K562 (cell line): ENCODE results near the gene ECI1. TPM values are rescaled to one million over a fixed set of nuclear protein-coding genes. Genes with fewer than 3 reads are reported as not detected.
A peak's percentile ranks its signal among the peaks of the same experiment; 100 is the strongest.

Experiments
- CAMTA2 ChIP-seq: fragments of 250-450 bp; sonication (Bioruptor Pico); conservative IDR thresholded peaks from 2 replicates; pipeline ENCODE4 v1.5.1; 2022
- CHCHD3 ChIP-seq: fragments of 250-450 bp; sonication (Bioruptor Pico); IDR thresholded peaks from 2 replicates; pipeline ENCODE4 v2.1.2; 2022; ENCODE audit warnings: mild to moderate bottlenecking
- GATAD2A ChIP-seq: fragments of 450-650 bp; IDR thresholded peaks from 2 replicates; pipeline ENCODE4 v1.6.1; 2017
- POLR2AphosphoS5 ChIP-seq: IDR thresholded peaks from 2 replicates; pipeline ENCODE4 v1.6.1; 2011; ENCODE audit warnings: mild to moderate bottlenecking, low read depth, low read length, moderate library complexity; ENCODE audit not compliant: control insufficient read depth, insufficient read depth
- RBM25 ChIP-seq: fragments of 200-400 bp; formaldehyde crosslinking; IDR thresholded peaks from 2 replicates; pipeline ENCODE4 v1.6.1; 2018; ENCODE audit warnings: low read length, low read depth, moderate library complexity; ENCODE audit not compliant: severe bottlenecking
- SIN3A ChIP-seq, 2 experiments: fragments of 150-350 bp in 1 of 2; IDR thresholded peaks; 2 replicates each; pipeline ENCODE4 v1.6.1; 2011 to 2016; ENCODE audit warnings: borderline replicate concordance in 2 of 2, low read depth in 2 of 2, low read length in 2 of 2, mild to moderate bottlenecking in 2 of 2, moderate library complexity in 2 of 2; ENCODE audit not compliant: control insufficient read depth in 1 of 2
- U2AF2 ChIP-seq: fragments of 200-400 bp; formaldehyde crosslinking; optimal IDR thresholded peaks from 2 replicates; pipeline ENCODE3; 2017; ENCODE audit warnings: low read depth, mild to moderate bottlenecking, low read length
- ZNF324 ChIP-seq: fragments of 250-450 bp; sonication (Bioruptor Pico); IDR thresholded peaks from 2 replicates; pipeline ENCODE4 v1.4.0; 2020; ENCODE audit warnings: mild to moderate bottlenecking
- ZNF41 ChIP-seq: fragments of 250-450 bp; sonication (Bioruptor Pico); conservative IDR thresholded peaks from 2 replicates; pipeline ENCODE4 v1.4.0; 2020; ENCODE audit warnings: mild to moderate bottlenecking
- ZNF589 ChIP-seq: fragments of 200-800 bp; sonication (Bioruptor generic); IDR thresholded peaks from 2 replicates; pipeline ENCODE4 v1.6.1; 2016; ENCODE audit warnings: low read depth, missing genetic modification characterization, missing compliant biosample characterization
- polyA plus RNA-seq, 8 experiments: library from polyadenylated mRNA; depleted of rRNA in 4 of 8; stranded (reverse) in 5 of 8; unstranded in 3 of 8; fragments of >200 nt; fragmentation: Nextera tagmentation in 2 of 8; fragmentation: Illumina TruSeq in 1 of 8; extraction: Ambion mirVana in 2 of 8; extraction: Trizol in 1 of 8; gene quantifications; 2 replicates each; pipeline versions ENCODE4 v1.2.1 to v1.2.3, GENCODE V29; 2011 to 2014; ENCODE audit warnings: inconsistent platforms in 1 of 8, missing spikeins in 1 of 8
- total RNA-seq, 7 experiments: library from RNA; depleted of rRNA in 6 of 7; stranded (reverse); fragments of >200 nt in 6 of 7; fragmentation: Illumina TruSeq in 2 of 7; extraction: Trizol in 2 of 7; gene quantifications; 2 replicates each; pipeline versions ENCODE4 v1.2.1 to v1.2.3, GENCODE V29; 2011 to 2021; ENCODE audit warnings: low replicate concordance in 1 of 7
- TF ChIP-seq, protein P1 (sequence below), 2 experiments: fragments of 150-350 bp in 1 of 2; IDR thresholded peaks; 2 replicates each; pipeline ENCODE4 v1.6.1; 2012 to 2016; ENCODE audit warnings: low read depth in 2 of 2, low read length in 2 of 2, mild to moderate bottlenecking in 1 of 2, moderate library complexity in 1 of 2
- TF ChIP-seq, protein P2 (sequence below), 3 experiments: fragments of 200-800 bp in 1 of 3; sonication (Bioruptor generic) in 1 of 3; sonication (generic) in 1 of 3; formaldehyde crosslinking in 1 of 3; IDR thresholded peaks; 2 replicates each; pipeline versions ENCODE4 v1.6.1 to v1.8.0; 2016 to 2022; ENCODE audit warnings: mild to moderate bottlenecking in 2 of 3, missing compliant biosample characterization in 2 of 3, missing genetic modification characterization in 2 of 3, missing genetic modification reagents in 1 of 3
- TF ChIP-seq, protein P3 (sequence below): conservative IDR thresholded peaks from 2 replicates; pipeline ENCODE4 v1.6.1; 2011; ENCODE audit warnings: low read depth, mild to moderate bottlenecking, low read length; ENCODE audit not compliant: control insufficient read depth
- TF ChIP-seq, protein P4 (sequence below): fragments of 200-800 bp; sonication (Bioruptor generic); IDR thresholded peaks from 2 replicates; pipeline ENCODE4 v1.6.1; 2017; ENCODE audit warnings: missing genetic modification characterization, missing compliant biosample characterization
- TF ChIP-seq, protein P5 (sequence below), 2 experiments: fragments of 200-800 bp in 1 of 2; sonication (Bioruptor generic) in 1 of 2; sonication (generic) in 1 of 2; formaldehyde crosslinking in 1 of 2; IDR thresholded peaks in 1 of 2; conservative IDR thresholded peaks in 1 of 2; 2 replicates each; pipeline versions ENCODE4 v1.5.0 to v1.6.1; 2016 to 2020; ENCODE audit warnings: missing compliant biosample characterization in 1 of 2, missing genetic modification characterization in 1 of 2, missing genetic modification reagents in 1 of 2

ECI1 gene
- total and polyA plus RNA-seq, 9 of the 15 experiments (the other 6 are each of a cell fraction or from before 2014, with no cell fraction given), result 4.7 to 189 (median 54.0) TPM

DNA sequence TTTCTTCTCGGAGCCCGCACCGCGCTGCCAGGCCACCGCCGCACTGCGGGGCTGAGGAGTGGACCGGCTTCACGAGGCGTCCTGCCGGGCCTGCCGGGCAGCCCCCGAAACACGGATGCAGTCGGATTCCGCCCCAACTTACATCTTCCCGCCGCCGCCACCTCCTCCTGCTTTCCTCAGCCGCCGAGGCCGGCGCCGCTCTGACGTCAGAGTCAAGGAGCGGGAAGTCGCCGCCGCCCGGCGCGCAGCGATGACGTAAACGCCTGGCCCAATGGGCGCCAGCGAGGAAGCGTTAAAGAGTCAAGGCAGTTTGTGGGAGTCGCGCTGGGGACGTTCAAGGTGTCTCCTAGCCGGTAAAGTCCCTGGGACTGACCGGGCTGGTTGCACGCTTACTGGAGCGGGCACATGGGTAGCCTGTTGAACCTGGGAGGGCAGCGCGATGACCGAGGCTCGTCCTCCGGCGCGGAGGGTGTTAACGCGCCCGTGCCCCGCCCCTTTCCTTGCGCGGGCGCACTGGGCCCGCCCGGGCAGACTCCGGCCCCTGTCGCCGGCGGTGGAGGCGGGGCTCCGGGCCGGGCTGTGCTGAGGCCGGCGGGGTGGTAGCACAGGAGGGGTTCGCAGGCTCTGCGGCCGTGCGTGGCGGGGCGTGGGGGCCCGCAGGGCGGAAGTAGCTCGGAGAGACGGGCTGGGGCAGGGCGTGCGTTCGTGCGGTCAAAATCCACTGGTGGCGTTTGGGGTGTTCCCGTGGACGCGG is 16.7 kb upstream of the ECI1 start, which contains the start of gene RNPS1 (continued):
- TF ChIP-seq, protein P1, sequence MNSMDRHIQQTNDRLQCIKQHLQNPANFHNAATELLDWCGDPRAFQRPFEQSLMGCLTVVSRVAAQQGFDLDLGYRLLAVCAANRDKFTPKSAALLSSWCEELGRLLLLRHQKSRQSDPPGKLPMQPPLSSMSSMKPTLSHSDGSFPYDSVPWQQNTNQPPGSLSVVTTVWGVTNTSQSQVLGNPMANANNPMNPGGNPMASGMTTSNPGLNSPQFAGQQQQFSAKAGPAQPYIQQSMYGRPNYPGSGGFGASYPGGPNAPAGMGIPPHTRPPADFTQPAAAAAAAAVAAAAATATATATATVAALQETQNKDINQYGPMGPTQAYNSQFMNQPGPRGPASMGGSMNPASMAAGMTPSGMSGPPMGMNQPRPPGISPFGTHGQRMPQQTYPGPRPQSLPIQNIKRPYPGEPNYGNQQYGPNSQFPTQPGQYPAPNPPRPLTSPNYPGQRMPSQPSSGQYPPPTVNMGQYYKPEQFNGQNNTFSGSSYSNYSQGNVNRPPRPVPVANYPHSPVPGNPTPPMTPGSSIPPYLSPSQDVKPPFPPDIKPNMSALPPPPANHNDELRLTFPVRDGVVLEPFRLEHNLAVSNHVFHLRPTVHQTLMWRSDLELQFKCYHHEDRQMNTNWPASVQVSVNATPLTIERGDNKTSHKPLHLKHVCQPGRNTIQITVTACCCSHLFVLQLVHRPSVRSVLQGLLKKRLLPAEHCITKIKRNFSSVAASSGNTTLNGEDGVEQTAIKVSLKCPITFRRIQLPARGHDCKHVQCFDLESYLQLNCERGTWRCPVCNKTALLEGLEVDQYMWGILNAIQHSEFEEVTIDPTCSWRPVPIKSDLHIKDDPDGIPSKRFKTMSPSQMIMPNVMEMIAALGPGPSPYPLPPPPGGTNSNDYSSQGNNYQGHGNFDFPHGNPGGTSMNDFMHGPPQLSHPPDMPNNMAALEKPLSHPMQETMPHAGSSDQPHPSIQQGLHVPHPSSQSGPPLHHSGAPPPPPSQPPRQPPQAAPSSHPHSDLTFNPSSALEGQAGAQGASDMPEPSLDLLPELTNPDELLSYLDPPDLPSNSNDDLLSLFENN (IDR thresholded peaks at IDR 0.05; ENCODE audit: low read depth in 2 of 2, low read length in 2 of 2), result peak in 1 of 2 experiments; percentile 75; a peak in 2 of 4 replicates
- TF ChIP-seq, protein P2, sequence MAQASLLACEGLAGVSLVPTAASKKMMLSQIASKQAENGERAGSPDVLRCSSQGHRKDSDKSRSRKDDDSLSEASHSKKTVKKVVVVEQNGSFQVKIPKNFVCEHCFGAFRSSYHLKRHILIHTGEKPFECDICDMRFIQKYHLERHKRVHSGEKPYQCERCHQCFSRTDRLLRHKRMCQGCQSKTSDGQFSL (CRISPR knock-in tag; IDR thresholded peaks at IDR 0.05), result peak; percentile 45; the same call in 1 of the 2 replicates
- TF ChIP-seq, protein P2 (tag; IDR thresholded peaks at IDR 0.05), result no peak
- TF ChIP-seq, protein P3, sequence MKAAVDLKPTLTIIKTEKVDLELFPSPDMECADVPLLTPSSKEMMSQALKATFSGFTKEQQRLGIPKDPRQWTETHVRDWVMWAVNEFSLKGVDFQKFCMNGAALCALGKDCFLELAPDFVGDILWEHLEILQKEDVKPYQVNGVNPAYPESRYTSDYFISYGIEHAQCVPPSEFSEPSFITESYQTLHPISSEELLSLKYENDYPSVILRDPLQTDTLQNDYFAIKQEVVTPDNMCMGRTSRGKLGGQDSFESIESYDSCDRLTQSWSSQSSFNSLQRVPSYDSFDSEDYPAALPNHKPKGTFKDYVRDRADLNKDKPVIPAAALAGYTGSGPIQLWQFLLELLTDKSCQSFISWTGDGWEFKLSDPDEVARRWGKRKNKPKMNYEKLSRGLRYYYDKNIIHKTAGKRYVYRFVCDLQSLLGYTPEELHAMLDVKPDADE, result 0 out of 2 replicates have a peak, but pooled peaks have one; percentile 58
- TF ChIP-seq ZNF324 (no peak), CHCHD3 (CRISPR knock-in tag) (peak; percentile 48; the same call in 1 of the 2 replicates), ZNF589 (CRISPR knock-in tag) (0 out of 2 replicates have a peak, but pooled peaks have one; percentile 62), SIN3A (IDR thresholded peaks at IDR 0.05; ENCODE audit: borderline replicate concordance in 2 of 2, control insufficient read depth in 1 of 2, low read depth in 2 of 2, low read length in 2 of 2) (peak; percentile 23 to 90; a peak in 2 of 4 replicates), GATAD2A (0 out of 2 replicates have a peak, but pooled peaks have one; percentile 39), POLR2AphosphoS5 (peak; percentile 93), RBM25 (no peak), CAMTA2 (CRISPR knock-in tag) (peak; percentile 82; the same call in 1 of the 2 replicates), U2AF2 (no peak), ZNF41 (no peak)
- TF ChIP-seq, protein P4, sequence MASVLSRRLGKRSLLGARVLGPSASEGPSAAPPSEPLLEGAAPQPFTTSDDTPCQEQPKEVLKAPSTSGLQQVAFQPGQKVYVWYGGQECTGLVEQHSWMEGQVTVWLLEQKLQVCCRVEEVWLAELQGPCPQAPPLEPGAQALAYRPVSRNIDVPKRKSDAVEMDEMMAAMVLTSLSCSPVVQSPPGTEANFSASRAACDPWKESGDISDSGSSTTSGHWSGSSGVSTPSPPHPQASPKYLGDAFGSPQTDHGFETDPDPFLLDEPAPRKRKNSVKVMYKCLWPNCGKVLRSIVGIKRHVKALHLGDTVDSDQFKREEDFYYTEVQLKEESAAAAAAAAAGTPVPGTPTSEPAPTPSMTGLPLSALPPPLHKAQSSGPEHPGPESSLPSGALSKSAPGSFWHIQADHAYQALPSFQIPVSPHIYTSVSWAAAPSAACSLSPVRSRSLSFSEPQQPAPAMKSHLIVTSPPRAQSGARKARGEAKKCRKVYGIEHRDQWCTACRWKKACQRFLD (CRISPR knock-in tag), result peak; percentile 89
- TF ChIP-seq, protein P5, sequence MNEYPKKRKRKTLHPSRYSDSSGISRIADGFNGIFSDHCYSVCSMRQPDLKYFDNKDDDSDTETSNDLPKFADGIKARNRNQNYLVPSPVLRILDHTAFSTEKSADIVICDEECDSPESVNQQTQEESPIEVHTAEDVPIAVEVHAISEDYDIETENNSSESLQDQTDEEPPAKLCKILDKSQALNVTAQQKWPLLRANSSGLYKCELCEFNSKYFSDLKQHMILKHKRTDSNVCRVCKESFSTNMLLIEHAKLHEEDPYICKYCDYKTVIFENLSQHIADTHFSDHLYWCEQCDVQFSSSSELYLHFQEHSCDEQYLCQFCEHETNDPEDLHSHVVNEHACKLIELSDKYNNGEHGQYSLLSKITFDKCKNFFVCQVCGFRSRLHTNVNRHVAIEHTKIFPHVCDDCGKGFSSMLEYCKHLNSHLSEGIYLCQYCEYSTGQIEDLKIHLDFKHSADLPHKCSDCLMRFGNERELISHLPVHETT (CRISPR knock-in tag; conservative IDR thresholded peaks at IDR 0.05 in 1 of 2, IDR thresholded peaks at IDR 0.05 in 1 of 2), result peak in 1 of 2 experiments; percentile 93; a peak in 2 of 4 replicates
